ENCODE results near the gene TNXB. TPM values are rescaled to one million over a fixed set of nuclear protein-coding genes. Genes with fewer than 3 reads are reported as not detected.
A peak's percentile ranks its signal among the peaks of the same experiment; 100 is the strongest.
"Not testable (repeated sequence)": the region's sequence is repeated elsewhere in the genome, so short reads cannot be mapped to it uniquely, and the experiment has no call there.

The TNXB gene
- total and polyA plus RNA-seq, 8 donors = 10.0 to 78.4 (median 17.2) TPM

- peaks cover 0 to 25% of the 10 kb centered on the region in 2 donors for H3K36me3 ChIP-seq
- intact Hi-C loops (cut with DNase I) = no loop called here
- no peak for ATAC-seq
Measured at GRCh38 chr6:32068867-32069266, 40.3 kb downstream of the TNXB start.

GRCh38 chr6:32068315-32068714, 40.8 kb downstream of the TNXB start:
- H3K4me3 ChIP-seq; H3K27me3 ChIP-seq; ATAC-seq; intact Hi-C loops (cut with DNase I); H3K27ac ChIP-seq; H3K9me3 ChIP-seq; H3K4me1 ChIP-seq: not testable (repeated sequence)
- H3K36me3 ChIP-seq = peaks cover 0 to 25% of the 10 kb centered on the region in 2 donors
- DNase-seq = peak in 1 of 4 donors; percentile 72

More at GRCh38 chr6:32068867-32069266, 40.3 kb downstream of the TNXB start:
- no peaks in the 10 kb centered on the region for H3K27me3 ChIP-seq
- H3K27ac ChIP-seq = no peak overlapping the region
- no peaks in the 10 kb centered on the region for H3K9me3 ChIP-seq
- H3K4me1 ChIP-seq = no peaks in the 10 kb centered on the region
- TF ChIP-seq CTCF (IDR thresholded peaks at IDR 0.05) = no peak
- no peak for DNase-seq
- H3K4me3 ChIP-seq = no peak overlapping the region

GRCh38 chr6:32067521-32067920, 41.6 kb downstream of the TNXB start:
- H3K36me3 ChIP-seq = peaks cover 0 to 25% of the 10 kb centered on the region in 2 donors
- H3K4me3 ChIP-seq; H3K4me1 ChIP-seq; ATAC-seq; H3K27me3 ChIP-seq; H3K9me3 ChIP-seq; intact Hi-C loops (cut with DNase I); H3K27ac ChIP-seq: not testable (repeated sequence)
- DNase-seq = peak in 1 of 4 donors; percentile 60

- peaks cover 0 to 24% of the 10 kb centered on the region in 2 donors for H3K36me3 ChIP-seq
- H3K4me1 ChIP-seq = no peaks in the 10 kb centered on the region
- peak in 1 of 4 donors; percentile 63 for DNase-seq
- no peaks in the 10 kb centered on the region for H3K9me3 ChIP-seq
- H3K27ac ChIP-seq = no peak overlapping the region
- ATAC-seq = no peak
- no peaks in the 10 kb centered on the region for H3K27me3 ChIP-seq
- no peak for TF ChIP-seq CTCF (IDR thresholded peaks at IDR 0.05)
- intact Hi-C loops (cut with DNase I) = no loop called here
- H3K4me3 ChIP-seq = no peak overlapping the region
Measured at GRCh38 chr6:32064706-32065105, 44.4 kb downstream of the TNXB start.

GRCh38 chr6:32060966-32061655, 48.0 kb downstream of the TNXB start:
- H3K9me3 ChIP-seq = no peaks in the 10 kb centered on the region
- DNase-seq = peak in 1 of 4 donors; percentile 75
- no peak for TF ChIP-seq CTCF (IDR thresholded peaks at IDR 0.05)
- no peaks in the 10 kb centered on the region for H3K27me3 ChIP-seq
- H3K27ac ChIP-seq = no peak overlapping the region
- ATAC-seq = no peak
- H3K4me3 ChIP-seq = no peak overlapping the region
- intact Hi-C loops (cut with DNase I) = no loop called here
- no peaks in the 10 kb centered on the region for H3K4me1 ChIP-seq
- peaks cover 0 to 15% of the 10 kb centered on the region in 2 donors for H3K36me3 ChIP-seq

- H3K4me1 ChIP-seq = no peaks in the 10 kb centered on the region
- ATAC-seq = no peak
- no peaks in the 10 kb centered on the region for H3K9me3 ChIP-seq
- H3K27ac ChIP-seq = no peak overlapping the region
- no peaks in the 10 kb centered on the region for H3K27me3 ChIP-seq
- no peak for TF ChIP-seq CTCF (IDR thresholded peaks at IDR 0.05)
- H3K36me3 ChIP-seq = peaks cover 0 to 12% of the 10 kb centered on the region in 2 donors
- peak in 1 of 4 donors; percentile 40 for DNase-seq
- intact Hi-C loops (cut with DNase I) = no loop called here
- no peak overlapping the region for H3K4me3 ChIP-seq
Measured at GRCh38 chr6:32058511-32058963, 50.6 kb downstream of the TNXB start.

Measured in left lung (tissue), 10 donors.